Measurements from ENCODE around the gene ABLIM3. TPM values are rescaled to one million over a fixed set of nuclear protein-coding genes. Genes with fewer than 3 reads are reported as not detected.
A peak's percentile ranks its signal among the peaks of the same experiment; 100 is the strongest.

ABLIM3 gene
- total and polyA plus RNA-seq, 12 donors, result 53.6 to 189 (median 103) TPM

DNA sequence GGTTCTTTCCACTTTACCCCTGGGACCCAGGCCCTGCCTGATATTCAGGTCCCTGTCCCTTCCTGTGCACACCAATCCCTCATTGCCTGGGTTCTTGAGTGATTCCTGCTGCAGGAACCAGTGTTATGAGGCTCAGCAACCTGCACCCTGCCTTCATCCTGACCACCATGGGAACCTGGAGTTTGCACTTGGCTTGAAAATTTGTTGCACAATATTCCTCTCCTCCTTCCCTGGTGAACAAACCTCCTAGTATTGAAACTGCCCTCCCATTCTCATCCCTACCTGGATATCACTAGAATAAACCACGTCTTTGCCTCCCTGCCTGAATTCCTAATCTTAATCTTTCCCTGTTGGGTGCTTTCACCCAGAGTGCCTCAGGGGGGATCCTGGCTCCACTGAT, 78.3 kb downstream of the ABLIM3 start:
- TF ChIP-seq CTCF (IDR thresholded peaks at IDR 0.05), result no peak
- Histone ChIP-seq H3K27me3 (no peaks in the 10 kb centered on the region), H3K4me1 (peaks cover 6 to 99% (median 61%) of the 10 kb centered on the region in 9 donors), H3K36me3 (peaks cover 0 to 69% (median 5%) of the 10 kb centered on the region in 9 donors), H3K4me3 (no peak overlapping the region), H3K9me3 (no peaks in the 10 kb centered on the region), H3K27ac (peak overlapping the region in 3 of 10 donors; percentile 70 to 87 (median 78))
- 74 to 93% methylated on average over 1 of the region's 1 CpG for WGBS, 2 donors
- no peak for DNase-seq
- intact Hi-C loops (cut with DNase I), result no loop called here
- ATAC-seq, result no peak

- peaks cover 0 to 68% (median 5%) of the 10 kb centered on the region in 9 donors for H3K36me3 ChIP-seq
- H3K9me3 ChIP-seq, result no peaks in the 10 kb centered on the region
- ATAC-seq (no peak), DNase-seq (no peak)
- intact Hi-C loops (cut with DNase I), result no loop called here
- WGBS, 2 donors, result 74 to 75% methylated on average over 2 of the region's 2 CpGs
- peaks cover 6 to 92% (median 49%) of the 10 kb centered on the region in 9 donors for H3K4me1 ChIP-seq
- TF ChIP-seq CTCF (IDR thresholded peaks at IDR 0.05), result no peak
- no peak overlapping the region for H3K4me3 ChIP-seq
- no peaks in the 10 kb centered on the region for H3K27me3 ChIP-seq
- H3K27ac ChIP-seq, result peak overlapping the region in 9 of 10 donors; percentile 1 to 87 (median 46)
These were observed 79.5 kb downstream of the ABLIM3 start for GRCh38 chr5:149220750-149221149.

GRCh38 chr5:149221326-149221725, 80.0 kb downstream of the ABLIM3 start:
- Histone ChIP-seq H3K4me3 (no peak overlapping the region), H3K9me3 (no peaks in the 10 kb centered on the region), H3K27ac (peak overlapping the region in 9 of 10 donors; percentile 1 to 87 (median 46)), H3K36me3 (peaks cover 0 to 67% (median 5%) of the 10 kb centered on the region in 9 donors), H3K27me3 (no peaks in the 10 kb centered on the region), H3K4me1 (peaks cover 6 to 86% (median 46%) of the 10 kb centered on the region in 9 donors)
- DNase-seq (no peak), ATAC-seq (no peak)
- WGBS, 2 donors, result 20 to 21% methylated on average over 1 of the region's 1 CpG
- intact Hi-C loops (cut with DNase I), result no loop called here
- TF ChIP-seq CTCF (IDR thresholded peaks at IDR 0.05), result no peak

- Histone ChIP-seq H3K27me3 (no peaks in the 10 kb centered on the region), H3K9me3 (no peaks in the 10 kb centered on the region), H3K4me3 (no peak overlapping the region), H3K4me1 (peaks cover 6 to 83% (median 46%) of the 10 kb centered on the region in 9 donors), H3K27ac (peak overlapping the region in 7 of 10 donors; percentile 4 to 87 (median 61)), H3K36me3 (peaks cover 0 to 64% (median 5%) of the 10 kb centered on the region in 9 donors)
- 73 to 76% methylated on average over 4 of the region's 4 CpGs for WGBS, 2 donors
- ATAC-seq, result no peak
- no peak for DNase-seq
- intact Hi-C loops (cut with DNase I), result no loop called here
- TF ChIP-seq CTCF (IDR thresholded peaks at IDR 0.05), result no peak
These were observed 80.5 kb downstream of the ABLIM3 start for GRCh38 chr5:149221731-149222342.
